Ishikawa (cell line): ENCODE results near the gene ABCF3.
A peak's percentile ranks its signal among the peaks of the same experiment; 100 is the strongest.

ENCODE experiments used
- CEBPB ChIP-seq: IDR thresholded peaks from 2 replicates; pipeline ENCODE4 v1.6.1; 2012
- CREB1 ChIP-seq: IDR thresholded peaks from 2 replicates; pipeline ENCODE4 v1.6.1; 2012; ENCODE audit warnings: low read depth
- EGR1 ChIP-seq: IDR thresholded peaks from 2 replicates; pipeline ENCODE4 v1.6.1; 2012
- EP300 ChIP-seq: IDR thresholded peaks from 2 replicates; pipeline ENCODE4 v1.6.1; 2012; ENCODE audit warnings: borderline replicate concordance
- FOXM1 ChIP-seq: IDR thresholded peaks from 2 replicates; pipeline ENCODE4 v1.6.1; 2012; ENCODE audit warnings: low read depth, borderline replicate concordance
- MAX ChIP-seq: IDR thresholded peaks from 2 replicates; pipeline ENCODE4 v1.6.1; 2012
- NFIC ChIP-seq: IDR thresholded peaks from 2 replicates; pipeline ENCODE4 v1.6.1; 2012
- RAD21 ChIP-seq: IDR thresholded peaks from 2 replicates; pipeline ENCODE4 v1.6.1; 2012; ENCODE audit warnings: low read depth
- REST ChIP-seq: IDR thresholded peaks from 2 replicates; pipeline ENCODE4 v1.6.1; 2012; ENCODE audit warnings: low read depth, mild to moderate bottlenecking
- TAF1 ChIP-seq: IDR thresholded peaks from 2 replicates; pipeline ENCODE4 v1.6.1; 2012; ENCODE audit warnings: low read depth, mild to moderate bottlenecking
- TCF12 ChIP-seq: IDR thresholded peaks from 2 replicates; pipeline ENCODE4 v1.6.1; 2012; ENCODE audit warnings: low read depth
- TEAD4 ChIP-seq: IDR thresholded peaks from 2 replicates; pipeline ENCODE4 v1.6.1; 2012
- USF1 ChIP-seq: IDR thresholded peaks from 2 replicates; pipeline ENCODE4 v1.6.1; 2012
- YY1 ChIP-seq: IDR thresholded peaks from 2 replicates; pipeline ENCODE4 v1.6.1; 2012; ENCODE audit warnings: low read depth
- ZBTB7A ChIP-seq: IDR thresholded peaks from 2 replicates; pipeline ENCODE4 v1.6.1; 2012; ENCODE audit warnings: low read depth

The ABCF3 gene

GRCh38 chr3:184183679-184184078 is 2.3 kb upstream of the ABCF3 start:
- no peak for TF ChIP-seq FOXM1
- no peak for TF ChIP-seq TAF1
- TF ChIP-seq RAD21, result no peak
- TF ChIP-seq YY1, result no peak

GRCh38 chr3:184184546-184185230 is 1.3 kb upstream of the ABCF3 start:
- TF ChIP-seq TCF12 (no peak), YY1 (no peak), NFIC (no peak), MAX (no peak), ZBTB7A (no peak), TEAD4 (no peak), EGR1 (no peak), CEBPB (no peak), CREB1 (no peak), TAF1 (no peak), RAD21 (no peak), FOXM1 (no peak), USF1 (no peak), EP300 (no peak), REST (no peak)

- TF ChIP-seq FOXM1 (no peak), EP300 (no peak), ZBTB7A (peak; percentile 33; the same call in 1 of the 2 replicates), USF1 (peak; percentile 89), TEAD4 (peak; percentile 12; the same call in 1 of the 2 replicates), MAX (peak; percentile 96), TAF1 (no peak), TCF12 (peak; percentile 70)
Measured at GRCh38 chr3:184185461-184186183, 377 bp upstream of the ABCF3 start.

GRCh38 chr3:184186902-184187207 is 856 bp downstream of the ABCF3 start:
- TF ChIP-seq NFIC (no peak), RAD21 (no peak), TAF1 (no peak), EGR1 (no peak), USF1 (no peak), MAX (no peak), CEBPB (no peak), EP300 (no peak), CREB1 (no peak), YY1 (no peak), ZBTB7A (no peak), TEAD4 (no peak), TCF12 (no peak)

- no peak for TF ChIP-seq TEAD4
- no peak for TF ChIP-seq CREB1
- TF ChIP-seq YY1, result no peak
- no peak for TF ChIP-seq USF1
- TF ChIP-seq EGR1, result no peak
- no peak for TF ChIP-seq NFIC
- TF ChIP-seq EP300, result no peak
- TF ChIP-seq RAD21, result no peak
- TF ChIP-seq TCF12, result no peak
- no peak for TF ChIP-seq FOXM1
- no peak for TF ChIP-seq TAF1
- no peak for TF ChIP-seq ZBTB7A
- no peak for TF ChIP-seq MAX
- TF ChIP-seq REST, result no peak
- TF ChIP-seq CEBPB, result no peak
Measured at GRCh38 chr3:184188080-184188479, 2.1 kb downstream of the ABCF3 start.
